Choroid plexus epithelial cell (primary cell): Measurements from ENCODE around the gene PLBD2.
A peak's percentile ranks its signal among the peaks of the same experiment; 100 is the strongest.

Experiments used
- DNase-seq: peaks from one replicate; pipeline ENCODE4 v3.0.0-alpha.2; 2010; ENCODE audit warnings: low read depth
- H3K4me3 ChIP-seq: 2 replicates; pipeline ENCODE4 v1.5.1; 2011; ENCODE audit warnings: low read depth, mild to moderate bottlenecking, control low read depth, low read length, moderate library complexity
- TF ChIP-seq, protein P1 (sequence below): conservative IDR thresholded peaks from 2 replicates; pipeline ENCODE4 v1.5.1; 2011; ENCODE audit warnings: low read depth, mild to moderate bottlenecking, control low read depth, inconsistent platforms, low read length, moderate library complexity

PLBD2 gene

GRCh38 chr12:113318046-113318656 lies 40.2 kb upstream of the PLBD2 start:
- TF ChIP-seq, protein P1, sequence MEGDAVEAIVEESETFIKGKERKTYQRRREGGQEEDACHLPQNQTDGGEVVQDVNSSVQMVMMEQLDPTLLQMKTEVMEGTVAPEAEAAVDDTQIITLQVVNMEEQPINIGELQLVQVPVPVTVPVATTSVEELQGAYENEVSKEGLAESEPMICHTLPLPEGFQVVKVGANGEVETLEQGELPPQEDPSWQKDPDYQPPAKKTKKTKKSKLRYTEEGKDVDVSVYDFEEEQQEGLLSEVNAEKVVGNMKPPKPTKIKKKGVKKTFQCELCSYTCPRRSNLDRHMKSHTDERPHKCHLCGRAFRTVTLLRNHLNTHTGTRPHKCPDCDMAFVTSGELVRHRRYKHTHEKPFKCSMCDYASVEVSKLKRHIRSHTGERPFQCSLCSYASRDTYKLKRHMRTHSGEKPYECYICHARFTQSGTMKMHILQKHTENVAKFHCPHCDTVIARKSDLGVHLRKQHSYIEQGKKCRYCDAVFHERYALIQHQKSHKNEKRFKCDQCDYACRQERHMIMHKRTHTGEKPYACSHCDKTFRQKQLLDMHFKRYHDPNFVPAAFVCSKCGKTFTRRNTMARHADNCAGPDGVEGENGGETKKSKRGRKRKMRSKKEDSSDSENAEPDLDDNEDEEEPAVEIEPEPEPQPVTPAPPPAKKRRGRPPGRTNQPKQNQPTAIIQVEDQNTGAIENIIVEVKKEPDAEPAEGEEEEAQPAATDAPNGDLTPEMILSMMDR, result no peak
- H3K4me3 ChIP-seq, result no peak overlapping the region
- no peak for DNase-seq

- H3K4me3 ChIP-seq, result peak overlapping the region; percentile 7
- TF ChIP-seq, protein P1, result no peak
- DNase-seq, result peak; percentile 48
Observed at GRCh38 chr12:113318900-113319628, 39.3 kb upstream of the PLBD2 start.

DNA sequence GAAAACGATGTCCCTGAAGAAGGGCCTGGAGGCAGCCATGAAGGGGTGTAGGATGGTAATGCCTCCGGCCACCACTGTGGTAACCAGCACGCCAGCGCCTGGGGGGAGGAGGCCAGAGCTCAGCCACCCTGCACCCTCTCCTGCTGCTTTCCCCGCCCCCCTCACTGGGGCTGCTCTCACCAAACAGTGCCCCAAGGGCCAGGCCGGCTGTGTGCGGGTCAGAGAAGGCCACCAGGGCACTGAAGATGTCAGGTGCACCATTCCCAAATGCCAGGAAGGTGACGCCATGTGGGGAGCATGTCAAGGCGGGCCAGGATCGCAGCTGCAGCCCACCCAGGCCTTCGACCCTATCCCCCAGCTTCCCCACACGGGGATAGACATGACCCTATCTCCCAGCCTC lies 38.0 kb upstream of the PLBD2 start:
- H3K4me3 ChIP-seq, result no peak overlapping the region
- TF ChIP-seq, protein P1, result no peak
- no peak for DNase-seq

DNA sequence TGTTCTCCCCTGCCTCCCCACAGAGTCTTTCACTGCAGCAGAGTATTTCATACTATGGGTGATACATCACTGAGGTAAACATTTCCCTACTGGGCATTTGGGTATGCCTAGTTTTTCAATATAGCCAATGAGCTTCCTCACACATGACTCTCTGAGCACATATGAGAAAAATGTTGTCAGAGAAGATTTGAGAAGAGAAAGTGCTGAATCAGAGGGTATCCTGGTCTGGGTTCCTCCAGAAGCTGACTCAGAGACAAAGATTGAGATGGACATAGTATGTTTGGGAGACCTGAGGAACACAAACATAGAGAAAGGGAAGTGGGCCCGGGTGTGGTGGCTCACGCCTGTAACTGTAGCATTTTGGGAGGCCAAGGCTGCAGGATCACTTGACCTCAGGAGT lies 36.0 kb upstream of the PLBD2 start:
- TF ChIP-seq, protein P1, result no peak
- no peak overlapping the region for H3K4me3 ChIP-seq
- peak; percentile 87 for DNase-seq

DNA sequence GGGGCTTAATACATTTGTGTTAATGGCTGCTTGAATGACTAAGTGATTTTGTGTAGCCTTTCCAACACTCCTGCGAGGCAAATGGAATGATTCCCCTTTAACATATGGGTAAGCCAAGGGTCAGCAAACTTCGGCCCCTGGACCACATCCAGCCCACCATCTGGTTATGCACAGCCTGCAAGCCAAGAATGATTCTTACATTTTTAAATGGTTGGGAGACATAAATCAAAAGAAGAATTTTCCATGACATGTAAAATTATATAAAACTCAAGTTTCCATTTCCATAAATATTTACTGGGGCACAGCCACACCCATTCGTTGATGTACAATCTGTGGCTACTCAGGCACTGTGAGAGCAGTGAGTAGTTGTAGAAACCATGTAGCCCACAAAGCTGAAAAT lies 32.5 kb upstream of the PLBD2 start:
- DNase-seq, result peak; percentile 81
- no peak overlapping the region for H3K4me3 ChIP-seq
- TF ChIP-seq, protein P1, result no peak

- H3K4me3 ChIP-seq, result no peak overlapping the region
- TF ChIP-seq, protein P1, result peak; percentile 45
- DNase-seq, result no peak
Observed at GRCh38 chr12:113326775-113327395, 31.5 kb upstream of the PLBD2 start.
